WTC11 (cell line): ENCODE measurements around the gene MYO18B.

Source experiments
- ATF6 ChIP-seq: sonication (generic); formaldehyde crosslinking; IDR thresholded peaks from 2 replicates; pipeline ENCODE4 v1.8.1; 2023; ENCODE audit warnings: mild to moderate bottlenecking, missing genetic modification reagents
- CTCF ChIP-seq: fragments of 200-600 bp; IDR thresholded peaks from 2 replicates; pipeline ENCODE4 v1.8.0; 2022; ENCODE audit warnings: antibody characterized with exemption
- E2F1 ChIP-seq: sonication (generic); formaldehyde crosslinking; IDR thresholded peaks from 2 replicates; pipeline ENCODE4 v1.8.0; 2022; ENCODE audit warnings: mild to moderate bottlenecking, missing genetic modification reagents
- ERG ChIP-seq: fragments of 250-450 bp; sonication (Bioruptor Pico); IDR thresholded peaks from 2 replicates; pipeline ENCODE4 v1.8.0; 2021; ENCODE audit warnings: mild to moderate bottlenecking
- FOXJ3 ChIP-seq: sonication (generic); formaldehyde crosslinking; IDR thresholded peaks from 2 replicates; pipeline ENCODE4 v1.9.0; 2021; ENCODE audit warnings: missing genetic modification reagents, mild to moderate bottlenecking, borderline replicate concordance
- IRF2 ChIP-seq: sonication (generic); formaldehyde crosslinking; IDR thresholded peaks from 2 replicates; pipeline ENCODE4 v1.8.0; 2022; ENCODE audit warnings: low read depth, missing genetic modification reagents, borderline replicate concordance
- MAX ChIP-seq: sonication (generic); formaldehyde crosslinking; IDR thresholded peaks from 2 replicates; pipeline ENCODE4 v1.8.0; 2022; ENCODE audit warnings: mild to moderate bottlenecking, missing genetic modification reagents
- NFYB ChIP-seq: sonication (generic); formaldehyde crosslinking; conservative IDR thresholded peaks from 2 replicates; pipeline ENCODE4 v1.8.0; 2022; ENCODE audit warnings: low read depth, missing genetic modification reagents
- SP1 ChIP-seq: sonication (generic); formaldehyde crosslinking; conservative IDR thresholded peaks from 2 replicates; pipeline ENCODE4 v1.8.1; 2022; ENCODE audit warnings: missing genetic modification reagents
- STAT6 ChIP-seq: sonication (generic); formaldehyde crosslinking; conservative IDR thresholded peaks from 2 replicates; pipeline ENCODE4 v1.8.1; 2023; ENCODE audit warnings: mild to moderate bottlenecking, low read depth, missing genetic modification reagents, moderate library complexity
- ZNF416 ChIP-seq: fragments of 250-450 bp; sonication (Bioruptor Pico); IDR thresholded peaks from 2 replicates; pipeline ENCODE4 v1.9.0; 2021; ENCODE audit warnings: mild to moderate bottlenecking, inconsistent platforms
- ZNF423 ChIP-seq: fragments of 250-450 bp; sonication (Bioruptor Pico); IDR thresholded peaks from 2 replicates; pipeline ENCODE4 v2.1.2; 2022; ENCODE audit warnings: mild to moderate bottlenecking, moderate library complexity

- TF ChIP-seq CTCF, result no peak
- TF ChIP-seq ERG (CRISPR knock-in tag), result no peak
- no peak for TF ChIP-seq ATF6 (CRISPR knock-in tag)
- TF ChIP-seq MAX, result no peak
- no peak for TF ChIP-seq IRF2 (CRISPR knock-in tag)
- no peak for TF ChIP-seq SP1 (CRISPR knock-in tag)
- no peak for TF ChIP-seq E2F1
- TF ChIP-seq ZNF423 (CRISPR knock-in tag), result no peak
- TF ChIP-seq NFYB (CRISPR knock-in tag), result no peak
- TF ChIP-seq FOXJ3 (CRISPR knock-in tag), result no peak
- TF ChIP-seq STAT6, result no peak
- TF ChIP-seq ZNF416 (CRISPR knock-in tag), result no peak
Observed at GRCh38 chr22:25806579-25806978, 64.6 kb downstream of the MYO18B start.
